Neural cell (in vitro differentiated cells): ENCODE data around the gene ITGA1. TPM values are rescaled to one million over a fixed set of nuclear protein-coding genes. Genes with fewer than 3 reads are reported as not detected.

Experiments used
- H2AFZ ChIP-seq: fragments of 200-600, 300-800 bp; sonication (generic), shearing (Covaris generic); 2 replicates; pipeline ENCODE4 v1.6.0; 2014; ENCODE audit warnings: low read depth, mild to moderate bottlenecking, antibody characterized with exemption, low read length, moderate library complexity
- H3F3A ChIP-seq: fragments of 200-600 bp; shearing (Covaris generic); 2 replicates; pipeline ENCODE4 v1.6.1; 2016; ENCODE audit warnings: mild to moderate bottlenecking, moderate library complexity, mixed read lengths, antibody characterized with exemption, low read length; ENCODE audit not compliant: insufficient read depth, poor library complexity, severe bottlenecking
- H3K27ac ChIP-seq: fragments of 200-600, 300-800 bp; sonication (generic), shearing (Covaris generic); 2 replicates; pipeline ENCODE4 v1.5.1; 2014; ENCODE audit warnings: mild to moderate bottlenecking, low read length, moderate library complexity
- H3K27me3 ChIP-seq: fragments of 300-800, 200-600 bp; sonication (generic), shearing (Covaris generic); 2 replicates; pipeline ENCODE4 v1.6.0; 2014; ENCODE audit warnings: mild to moderate bottlenecking, low read depth, low read length, moderate library complexity; ENCODE audit not compliant: insufficient read depth
- H3K36me3 ChIP-seq: fragments of 300-800, 200-600 bp; sonication (generic), shearing (Covaris generic); 2 replicates; pipeline ENCODE4 v1.5.1; 2014; ENCODE audit warnings: mild to moderate bottlenecking, antibody characterized with exemption, low read length, moderate library complexity; ENCODE audit not compliant: insufficient read depth
- H3K4me2 ChIP-seq: fragments of 300-800, 200-600 bp; sonication (generic), shearing (Covaris generic); 2 replicates; pipeline ENCODE4 v1.6.0; 2014; ENCODE audit warnings: mild to moderate bottlenecking, low read length
- H3K4me3 ChIP-seq: fragments of 300-800, 200-600 bp; sonication (generic), shearing (Covaris generic); 2 replicates; pipeline ENCODE4 v1.5.1; 2014; ENCODE audit warnings: mild to moderate bottlenecking, low read length, moderate library complexity
- H3K79me2 ChIP-seq: fragments of 200-600 bp; shearing (Covaris generic); replicated peaks from 2 replicates; pipeline ENCODE4 v1.6.0; 2014; ENCODE audit warnings: mild to moderate bottlenecking, low read length, moderate library complexity; ENCODE audit not compliant: insufficient read depth
- H3K9ac ChIP-seq: fragments of 300-800, 200-600 bp; sonication (generic), shearing (Covaris generic); 2 replicates; pipeline ENCODE4 v1.6.1; 2016; ENCODE audit warnings: mild to moderate bottlenecking, low read length, mixed read lengths
- H3K9me2 ChIP-seq: fragments of 200-600 bp; shearing (Covaris generic); 2 replicates; pipeline ENCODE4 v1.6.1; 2016; ENCODE audit warnings: mild to moderate bottlenecking, low read length, mixed read lengths; ENCODE audit not compliant: insufficient read depth
- H3K9me3 ChIP-seq: fragments of 200-600, 300-800 bp; sonication (generic), shearing (Covaris generic); 2 replicates; pipeline ENCODE4 v1.6.1; 2016; ENCODE audit warnings: mild to moderate bottlenecking, mixed run types, low read length, moderate library complexity, mixed read lengths
- H4K20me1 ChIP-seq: fragments of 200-600 bp; shearing (Covaris generic); 2 replicates; pipeline ENCODE4 v1.6.1; 2016; ENCODE audit warnings: mild to moderate bottlenecking, mixed run types; ENCODE audit not compliant: insufficient read depth
- EP300 ChIP-seq: fragments of 450-650 bp; conservative IDR thresholded peaks from 2 replicates; pipeline ENCODE4 v1.6.1; 2014; ENCODE audit warnings: antibody characterized with exemption, mild to moderate bottlenecking, moderate library complexity; ENCODE audit not compliant: poor library complexity, severe bottlenecking
- EZH2 ChIP-seq: fragments of 200-600, 300-800 bp; shearing (Covaris generic), sonication (generic); IDR thresholded peaks from 2 replicates; pipeline ENCODE4 v1.6.1; 2014; ENCODE audit warnings: antibody characterized with exemption, low read length, borderline replicate concordance, mild to moderate bottlenecking; ENCODE audit not compliant: insufficient read depth, poor library complexity, severe bottlenecking
- MXI1 ChIP-seq: fragments of 450-650 bp; conservative IDR thresholded peaks from 2 replicates; pipeline ENCODE4 v1.6.1; 2014; ENCODE audit warnings: antibody characterized with exemption, mild to moderate bottlenecking; ENCODE audit not compliant: poor library complexity, severe bottlenecking
- POLR2AphosphoS5 ChIP-seq: IDR thresholded peaks from 2 replicates; pipeline ENCODE4 v1.6.1; 2012
- RAD21 ChIP-seq: fragments of 450-650 bp; conservative IDR thresholded peaks from 2 replicates; pipeline ENCODE4 v1.6.1; 2014; ENCODE audit warnings: antibody characterized with exemption, mild to moderate bottlenecking, moderate library complexity
- SMC3 ChIP-seq: fragments of 450-650 bp; conservative IDR thresholded peaks from 2 replicates; pipeline ENCODE4 v1.6.1; 2014; ENCODE audit warnings: antibody characterized with exemption, mild to moderate bottlenecking, moderate library complexity; ENCODE audit not compliant: poor library complexity
- TAF1 ChIP-seq: IDR thresholded peaks from 2 replicates; pipeline ENCODE4 v1.6.1; 2012; ENCODE audit warnings: low read depth
- polyA plus RNA-seq: library from polyadenylated mRNA; depleted of rRNA; stranded (reverse); fragments of >200 nt; gene quantifications from 2 replicates; pipeline ENCODE4 v1.2.3, GENCODE V29; 2014
- TF ChIP-seq, protein P1 (sequence below): fragments of 450-650 bp; IDR thresholded peaks from 2 replicates; pipeline ENCODE4 v1.5.1; 2014; ENCODE audit warnings: antibody characterized with exemption, mild to moderate bottlenecking, moderate library complexity; ENCODE audit not compliant: poor library complexity, severe bottlenecking
- TF ChIP-seq, protein P2 (sequence below): IDR thresholded peaks from 2 replicates; pipeline ENCODE4 v1.6.1; 2012; ENCODE audit warnings: borderline replicate concordance

ITGA1 gene
- polyA plus RNA-seq, 1 donor from 2014 or later, result 0.15 TPM

DNA sequence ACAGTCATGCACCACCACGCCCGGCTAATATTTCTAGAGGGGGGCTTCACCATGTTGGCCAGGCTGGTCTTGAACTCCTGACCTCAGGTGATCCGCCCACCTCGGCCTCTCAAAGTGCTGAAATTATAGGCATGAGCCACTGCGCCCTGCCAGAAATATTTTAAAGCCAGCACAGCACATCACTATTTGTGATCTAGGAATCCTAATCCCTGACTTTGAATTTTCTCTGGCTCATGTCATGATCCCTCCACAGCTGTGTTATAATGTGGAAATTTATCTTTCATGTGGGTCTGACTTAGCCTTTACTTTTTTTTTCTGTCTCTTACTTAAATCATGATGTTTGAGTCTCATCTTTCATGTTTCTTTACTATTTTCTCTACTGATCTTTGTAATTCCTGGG, 18.7 kb upstream of the ITGA1 start:
- no peak overlapping the region for H2AFZ ChIP-seq
- no peaks in the 10 kb centered on the region for H3K27me3 ChIP-seq
- no peak overlapping the region for H3K27ac ChIP-seq
- H3K36me3 ChIP-seq, result no peaks in the 10 kb centered on the region
- no peaks in the 10 kb centered on the region for H3K79me2 ChIP-seq
- H4K20me1 ChIP-seq, result no peaks in the 10 kb centered on the region
- H3K4me2 ChIP-seq, result no peak overlapping the region
- TF ChIP-seq, protein P1, sequence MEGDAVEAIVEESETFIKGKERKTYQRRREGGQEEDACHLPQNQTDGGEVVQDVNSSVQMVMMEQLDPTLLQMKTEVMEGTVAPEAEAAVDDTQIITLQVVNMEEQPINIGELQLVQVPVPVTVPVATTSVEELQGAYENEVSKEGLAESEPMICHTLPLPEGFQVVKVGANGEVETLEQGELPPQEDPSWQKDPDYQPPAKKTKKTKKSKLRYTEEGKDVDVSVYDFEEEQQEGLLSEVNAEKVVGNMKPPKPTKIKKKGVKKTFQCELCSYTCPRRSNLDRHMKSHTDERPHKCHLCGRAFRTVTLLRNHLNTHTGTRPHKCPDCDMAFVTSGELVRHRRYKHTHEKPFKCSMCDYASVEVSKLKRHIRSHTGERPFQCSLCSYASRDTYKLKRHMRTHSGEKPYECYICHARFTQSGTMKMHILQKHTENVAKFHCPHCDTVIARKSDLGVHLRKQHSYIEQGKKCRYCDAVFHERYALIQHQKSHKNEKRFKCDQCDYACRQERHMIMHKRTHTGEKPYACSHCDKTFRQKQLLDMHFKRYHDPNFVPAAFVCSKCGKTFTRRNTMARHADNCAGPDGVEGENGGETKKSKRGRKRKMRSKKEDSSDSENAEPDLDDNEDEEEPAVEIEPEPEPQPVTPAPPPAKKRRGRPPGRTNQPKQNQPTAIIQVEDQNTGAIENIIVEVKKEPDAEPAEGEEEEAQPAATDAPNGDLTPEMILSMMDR, result no peak
- TF ChIP-seq MXI1, result no peak
- TF ChIP-seq RAD21, result no peak
- no peak for TF ChIP-seq POLR2AphosphoS5
- TF ChIP-seq SMC3, result no peak
- no peak overlapping the region for H3K4me3 ChIP-seq
- no peaks in the 10 kb centered on the region for H3K9me2 ChIP-seq
- no peaks in the 10 kb centered on the region for H3F3A ChIP-seq
- no peak overlapping the region for H3K9ac ChIP-seq
- H3K9me3 ChIP-seq, result no peaks in the 10 kb centered on the region

DNA sequence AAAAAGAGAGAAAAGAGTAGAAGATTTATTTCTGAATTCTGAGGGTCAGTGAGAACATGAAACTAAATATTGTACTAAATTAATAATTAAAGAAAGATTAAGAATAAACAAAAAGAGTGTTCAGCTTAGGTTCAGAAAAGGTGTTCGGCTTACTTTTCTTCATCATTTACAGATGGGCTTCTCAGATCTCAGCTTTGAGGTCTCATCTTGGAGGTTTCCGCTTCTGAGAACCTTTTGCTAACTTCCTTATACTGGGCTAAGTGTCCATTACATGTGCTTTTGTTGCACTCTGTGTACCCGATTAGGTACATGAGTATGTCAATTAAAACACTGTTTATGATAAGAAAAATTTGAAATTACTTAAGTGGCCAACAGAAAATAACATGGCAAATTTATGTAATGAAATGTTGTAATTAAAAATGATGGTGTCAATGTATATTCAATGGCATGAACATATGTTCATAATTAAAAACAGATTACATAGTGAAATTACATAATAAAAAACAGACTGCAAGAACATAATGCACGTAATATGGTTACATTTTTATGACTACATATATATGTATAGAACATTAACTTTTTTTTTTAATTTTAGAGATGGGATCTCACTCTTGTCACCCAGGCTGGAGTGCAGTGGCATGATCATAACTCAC, 17.3 kb upstream of the ITGA1 start:
- no peaks in the 10 kb centered on the region for H3K27me3 ChIP-seq
- no peaks in the 10 kb centered on the region for H3K9me2 ChIP-seq
- no peak for TF ChIP-seq TAF1
- H3F3A ChIP-seq, result no peaks in the 10 kb centered on the region
- H3K9ac ChIP-seq, result no peak overlapping the region
- no peaks in the 10 kb centered on the region for H3K9me3 ChIP-seq
- H3K4me3 ChIP-seq, result no peak overlapping the region
- H3K36me3 ChIP-seq, result no peaks in the 10 kb centered on the region
- no peaks in the 10 kb centered on the region for H3K79me2 ChIP-seq
- no peak overlapping the region for H3K27ac ChIP-seq
- no peaks in the 10 kb centered on the region for H4K20me1 ChIP-seq
- no peak overlapping the region for H3K4me2 ChIP-seq
- no peak overlapping the region for H2AFZ ChIP-seq

DNA sequence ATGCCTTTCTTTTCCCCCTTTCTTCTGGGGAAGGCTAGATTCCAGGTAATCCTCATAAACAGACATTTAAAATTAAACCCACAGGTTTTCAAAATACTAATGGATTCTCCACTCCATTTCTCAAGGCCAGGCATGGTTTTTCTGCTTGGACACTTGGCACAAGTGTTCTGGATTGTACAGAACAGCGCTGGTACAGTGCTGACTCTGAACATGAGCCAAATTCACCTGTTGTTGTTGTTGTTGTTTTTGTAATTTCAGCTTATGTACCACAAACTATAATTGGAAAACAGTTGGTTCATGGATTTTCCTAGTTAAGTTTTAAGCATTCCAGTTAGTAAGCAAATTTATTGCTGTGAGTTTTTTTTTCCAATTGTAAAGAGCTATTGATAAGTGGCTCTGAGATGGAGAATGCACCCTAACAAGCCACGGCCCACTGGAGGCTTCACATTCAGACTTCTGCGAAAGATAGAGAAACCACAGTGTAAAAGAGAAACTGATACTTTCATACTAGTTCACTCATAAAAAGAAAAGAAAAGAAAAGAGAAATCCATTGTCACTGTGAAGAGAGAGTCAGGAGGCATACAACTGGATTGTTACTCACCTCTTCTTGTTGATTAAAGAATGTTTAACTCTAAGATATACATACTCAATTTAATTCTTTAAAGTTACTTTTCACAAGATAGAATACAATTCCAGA, 16.2 kb upstream of the ITGA1 start:
- Histone ChIP-seq H3K27me3 (no peaks in the 10 kb centered on the region), H3K4me3 (no peak overlapping the region), H2AFZ (no peak overlapping the region)

More for the DNA sequence above, 16.2 kb upstream of the ITGA1 start:
- H3K36me3 ChIP-seq, result no peaks in the 10 kb centered on the region
- no peaks in the 10 kb centered on the region for H4K20me1 ChIP-seq
- H3K9me2 ChIP-seq, result no peaks in the 10 kb centered on the region
- no peaks in the 10 kb centered on the region for H3K79me2 ChIP-seq
- H3K4me2 ChIP-seq, result no peak overlapping the region
- TF ChIP-seq TAF1 (no peak), RAD21 (no peak), POLR2AphosphoS5 (no peak), EZH2 (no peak), MXI1 (no peak), EP300 (no peak), SMC3 (no peak)
- TF ChIP-seq, protein P1, result no peak
- TF ChIP-seq, protein P2, sequence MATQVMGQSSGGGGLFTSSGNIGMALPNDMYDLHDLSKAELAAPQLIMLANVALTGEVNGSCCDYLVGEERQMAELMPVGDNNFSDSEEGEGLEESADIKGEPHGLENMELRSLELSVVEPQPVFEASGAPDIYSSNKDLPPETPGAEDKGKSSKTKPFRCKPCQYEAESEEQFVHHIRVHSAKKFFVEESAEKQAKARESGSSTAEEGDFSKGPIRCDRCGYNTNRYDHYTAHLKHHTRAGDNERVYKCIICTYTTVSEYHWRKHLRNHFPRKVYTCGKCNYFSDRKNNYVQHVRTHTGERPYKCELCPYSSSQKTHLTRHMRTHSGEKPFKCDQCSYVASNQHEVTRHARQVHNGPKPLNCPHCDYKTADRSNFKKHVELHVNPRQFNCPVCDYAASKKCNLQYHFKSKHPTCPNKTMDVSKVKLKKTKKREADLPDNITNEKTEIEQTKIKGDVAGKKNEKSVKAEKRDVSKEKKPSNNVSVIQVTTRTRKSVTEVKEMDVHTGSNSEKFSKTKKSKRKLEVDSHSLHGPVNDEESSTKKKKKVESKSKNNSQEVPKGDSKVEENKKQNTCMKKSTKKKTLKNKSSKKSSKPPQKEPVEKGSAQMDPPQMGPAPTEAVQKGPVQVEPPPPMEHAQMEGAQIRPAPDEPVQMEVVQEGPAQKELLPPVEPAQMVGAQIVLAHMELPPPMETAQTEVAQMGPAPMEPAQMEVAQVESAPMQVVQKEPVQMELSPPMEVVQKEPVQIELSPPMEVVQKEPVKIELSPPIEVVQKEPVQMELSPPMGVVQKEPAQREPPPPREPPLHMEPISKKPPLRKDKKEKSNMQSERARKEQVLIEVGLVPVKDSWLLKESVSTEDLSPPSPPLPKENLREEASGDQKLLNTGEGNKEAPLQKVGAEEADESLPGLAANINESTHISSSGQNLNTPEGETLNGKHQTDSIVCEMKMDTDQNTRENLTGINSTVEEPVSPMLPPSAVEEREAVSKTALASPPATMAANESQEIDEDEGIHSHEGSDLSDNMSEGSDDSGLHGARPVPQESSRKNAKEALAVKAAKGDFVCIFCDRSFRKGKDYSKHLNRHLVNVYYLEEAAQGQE, result no peak
- H3F3A ChIP-seq, result no peaks in the 10 kb centered on the region
- H3K9me3 ChIP-seq, result no peaks in the 10 kb centered on the region
- H3K9ac ChIP-seq, result no peak overlapping the region
- H3K27ac ChIP-seq, result no peak overlapping the region
